ENCODE data around the gene CBLN3.
A peak's percentile ranks its signal among the peaks of the same experiment; 100 is the strongest.
"Not testable (repeated sequence)": the region's sequence is repeated elsewhere in the genome, so short reads cannot be mapped to it uniquely, and the experiment has no call there.

The CBLN3 gene

GRCh38 chr14:24429395-24430142, at the start of gene CBLN3, which contains the start of gene KHNYN:
Gene CBLN3 (minus strand): TSS chr14:24429668. CDS start chr14:24429054, 614 bp downstream.
Gene KHNYN (plus strand): TSS chr14:24429954. CDS start chr14:24430731, 777 bp downstream.
- peak; percentile 89 for DNase-seq

DNA sequence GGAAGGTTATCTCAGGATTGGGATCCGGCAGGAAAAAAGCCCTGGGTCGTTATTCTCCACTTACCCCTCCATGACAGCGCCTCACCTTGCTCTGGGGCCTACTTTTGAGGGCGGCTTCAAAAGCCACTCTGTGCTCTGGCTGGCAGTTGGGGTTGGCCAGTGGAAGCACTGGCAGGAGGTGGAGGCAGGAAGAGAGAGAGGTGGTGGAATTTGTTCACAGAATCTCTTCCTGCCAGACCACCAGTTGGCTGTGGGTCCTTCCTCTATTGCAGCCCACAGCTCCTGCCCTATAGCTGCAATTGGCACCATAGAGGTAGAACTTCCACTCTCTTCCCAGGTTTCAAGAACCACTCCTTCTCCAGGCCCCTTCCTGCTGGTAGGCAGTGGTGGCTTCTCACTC, 45.8 kb upstream of the CBLN3 start:
- no peak for DNase-seq

DNA sequence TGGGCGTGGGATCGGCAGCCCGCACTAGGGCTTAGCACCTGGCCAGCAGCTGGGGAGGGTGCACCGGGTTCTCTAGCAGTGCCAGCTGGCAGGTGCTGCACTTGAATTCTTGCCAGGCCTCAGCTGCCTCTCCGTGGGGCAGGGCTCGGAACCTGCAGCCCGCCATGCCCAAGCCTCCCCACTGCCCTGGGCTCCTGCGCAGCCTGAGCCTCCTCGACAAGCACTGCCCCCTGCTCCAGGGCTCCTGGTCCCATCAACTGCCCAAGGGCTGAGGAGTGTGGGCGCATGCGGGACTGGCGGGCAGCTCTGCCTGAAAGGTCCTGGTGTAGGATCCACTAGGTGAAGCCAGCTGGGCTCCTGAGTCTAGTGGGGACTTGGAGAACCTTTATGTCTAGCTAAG, 43.7 kb upstream of the CBLN3 start:
- no peak for DNase-seq

GRCh38 chr14:24470450-24470849, 41.0 kb upstream of the CBLN3 start:
- DNase-seq, result not testable (repeated sequence)

GRCh38 chr14:24465805-24466204, 36.3 kb upstream of the CBLN3 start:
- DNase-seq, result no peak

DNA sequence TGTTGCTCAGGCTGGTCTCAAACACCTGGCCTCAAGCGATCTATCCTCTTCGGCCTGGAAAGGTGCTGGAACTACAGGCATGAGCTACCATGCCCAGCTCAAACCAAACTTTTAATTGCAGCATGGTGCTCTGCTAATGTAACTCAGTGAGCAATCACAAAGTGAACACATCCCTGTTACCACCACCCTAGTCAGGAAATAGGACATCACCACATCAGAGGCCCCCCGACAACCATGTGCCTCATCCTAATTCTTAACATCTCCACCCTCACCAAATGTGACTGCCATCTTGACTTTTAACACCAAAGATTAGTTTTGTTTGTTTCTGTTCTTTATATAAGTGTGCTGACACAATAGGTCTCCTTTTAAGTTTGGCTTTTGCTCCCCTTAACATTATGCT, 35.9 kb upstream of the CBLN3 start:
- DNase-seq, result no peak

DNA sequence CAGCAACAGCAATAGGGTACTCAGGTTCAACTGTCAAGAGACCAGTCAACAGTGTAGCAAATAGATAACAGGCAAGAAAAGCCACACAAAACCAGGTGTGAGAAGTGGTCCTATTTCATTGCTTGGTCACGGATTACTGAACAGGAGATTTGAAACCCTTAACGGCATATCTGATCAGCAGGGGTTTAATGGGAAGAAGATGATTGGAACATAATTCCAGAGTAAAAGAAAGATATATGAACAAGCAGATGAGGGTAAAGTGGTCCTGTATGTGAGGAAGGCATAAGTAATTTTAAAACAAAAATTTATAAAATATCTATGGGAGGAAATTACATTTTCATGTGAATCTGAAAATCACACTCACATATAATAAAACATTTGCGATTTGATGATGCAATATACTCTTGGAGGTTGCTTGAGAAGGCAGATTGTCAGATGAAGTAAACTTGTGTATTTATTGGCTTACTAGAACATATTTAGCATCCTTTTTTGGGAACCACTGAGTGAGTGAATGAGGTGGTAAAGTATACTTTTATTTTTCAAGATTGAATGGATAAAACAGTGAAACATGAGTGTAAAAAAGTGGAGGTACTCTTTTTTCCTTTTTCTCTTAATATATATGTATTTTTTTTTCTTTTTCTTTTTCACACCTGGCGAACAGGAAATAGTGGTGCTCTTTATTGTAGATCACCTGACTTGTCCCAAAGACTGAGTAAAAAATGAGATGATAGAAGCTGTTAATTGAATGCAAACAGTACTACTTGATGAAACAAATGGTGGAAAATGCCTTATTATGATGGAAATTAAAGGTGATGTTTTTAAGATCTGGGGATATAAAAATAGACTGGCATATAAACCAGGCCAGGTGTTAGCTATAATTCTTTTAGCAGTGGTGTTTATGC, 34.7 kb upstream of the CBLN3 start:
- no peak for DNase-seq

GRCh38 chr14:24463017-24463883, 33.8 kb upstream of the CBLN3 start:
- no peak for DNase-seq

DNA sequence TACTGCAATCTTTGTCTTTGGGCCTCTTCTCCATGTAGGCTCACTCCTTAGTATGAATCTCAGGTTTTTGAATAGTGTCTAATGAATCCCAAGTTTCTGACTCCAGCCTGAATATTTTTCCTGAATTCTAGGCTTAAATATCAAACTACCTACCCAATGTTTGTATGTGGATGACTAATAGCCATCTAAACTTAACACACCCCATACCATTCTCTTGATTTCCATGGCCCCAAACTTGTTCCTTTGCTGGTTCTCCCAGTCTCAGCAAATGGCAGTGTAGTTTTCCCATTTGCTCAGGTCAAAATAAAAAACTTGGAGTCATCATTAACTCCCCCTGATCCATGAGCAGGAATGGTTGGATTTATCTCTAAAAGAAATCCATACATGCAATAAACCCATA, 31.9 kb upstream of the CBLN3 start:
- DNase-seq, result no peak

- DNase-seq, result no peak
Observed at GRCh38 chr14:24459331-24459730, 29.9 kb upstream of the CBLN3 start.

DNA sequence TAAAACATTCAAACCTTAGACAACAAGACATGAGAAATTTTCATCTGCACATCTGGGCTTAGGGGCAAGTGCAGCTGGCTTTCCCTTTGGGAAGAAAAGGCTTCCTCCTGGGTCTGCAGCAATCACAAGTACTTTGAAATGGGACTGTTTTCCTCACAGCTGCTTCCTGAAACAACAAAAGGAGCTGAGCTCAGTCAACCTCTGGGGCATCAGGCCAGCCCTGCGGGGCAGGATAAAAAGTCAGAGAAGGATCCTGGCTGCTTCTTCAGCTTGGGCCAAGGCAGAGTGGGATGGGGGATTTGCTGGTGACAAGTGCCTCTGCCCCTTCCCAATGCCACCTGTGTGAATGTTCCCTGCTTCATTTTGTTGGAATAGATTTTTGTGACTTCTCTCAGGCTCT, 29.3 kb upstream of the CBLN3 start:
- no peak for DNase-seq

GRCh38 chr14:24456980-24457379, 27.5 kb upstream of the CBLN3 start:
- no peak for DNase-seq

DNA sequence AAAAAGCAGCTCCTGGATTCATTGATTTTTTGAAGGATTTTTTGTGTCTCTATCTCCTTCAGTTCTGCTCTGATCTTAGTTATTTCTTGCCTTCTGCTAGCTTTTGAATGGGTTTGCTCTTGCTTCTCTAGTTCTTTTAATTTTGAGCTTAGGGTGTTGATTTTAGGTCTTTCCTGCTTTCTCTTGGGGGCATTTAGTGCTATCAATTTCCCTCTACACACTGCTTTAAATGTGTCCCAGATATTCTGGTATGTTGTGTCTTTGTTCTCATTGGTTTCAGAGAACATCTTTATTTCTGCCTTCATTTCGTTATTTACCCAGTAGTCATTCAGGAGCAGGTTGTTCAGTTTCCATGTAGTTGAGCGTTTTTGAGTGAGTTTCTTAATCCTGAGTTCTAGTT, 21.4 kb upstream of the CBLN3 start:
- DNase-seq, result not testable (repeated sequence)

- DNase-seq, result no peak
Observed at GRCh38 chr14:24443053-24443665, 13.7 kb upstream of the CBLN3 start.

DNA sequence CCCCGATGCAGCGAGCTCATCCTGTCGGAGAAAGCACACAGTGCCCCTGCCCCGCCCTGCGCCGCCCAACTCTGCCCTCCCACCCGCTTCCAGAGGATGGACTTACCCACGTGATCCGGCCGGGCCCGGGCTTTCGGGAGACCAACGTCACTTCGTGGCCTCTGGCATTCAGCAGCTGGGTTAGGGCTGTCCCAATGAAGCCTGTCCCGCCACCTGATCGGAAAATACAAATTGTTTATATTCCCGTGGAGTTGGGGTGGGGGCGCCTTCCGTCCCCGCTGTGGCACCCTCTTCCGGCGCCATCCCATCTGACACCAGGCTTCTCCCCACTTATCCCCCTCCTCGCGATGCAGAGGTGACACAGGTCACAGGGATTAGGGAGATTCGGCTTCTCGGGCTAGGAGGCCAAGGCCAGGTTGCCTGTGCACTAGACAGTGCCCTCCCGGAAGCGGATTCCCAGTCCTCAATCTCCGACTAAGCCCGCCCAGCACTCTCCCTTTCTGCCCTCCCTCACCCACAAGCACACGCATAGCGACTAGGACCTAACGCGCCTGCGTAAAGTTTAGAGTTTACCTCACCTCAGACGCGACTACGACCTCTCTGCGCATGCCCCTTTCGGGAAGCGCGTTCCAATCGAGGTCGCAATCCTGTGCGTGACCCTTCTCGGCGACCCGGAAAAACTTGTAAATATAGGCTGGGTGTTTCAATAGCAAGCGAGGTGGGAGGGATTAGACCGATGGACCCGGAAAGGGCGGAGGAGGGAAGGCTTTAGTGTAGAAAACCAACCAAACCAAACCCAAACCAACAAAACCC, 13.0 kb upstream of the CBLN3 start, which contains the start of gene SDR39U1:
TSS of gene SDR39U1 (minus strand) at position 537 of the 813 bp plus-strand sequence. CDS start at position 530, 7 bp downstream.
- peak; percentile 97 for DNase-seq

- DNase-seq, result no peak
Observed at GRCh38 chr14:24441904-24442239, 12.4 kb upstream of the CBLN3 start.

DNA sequence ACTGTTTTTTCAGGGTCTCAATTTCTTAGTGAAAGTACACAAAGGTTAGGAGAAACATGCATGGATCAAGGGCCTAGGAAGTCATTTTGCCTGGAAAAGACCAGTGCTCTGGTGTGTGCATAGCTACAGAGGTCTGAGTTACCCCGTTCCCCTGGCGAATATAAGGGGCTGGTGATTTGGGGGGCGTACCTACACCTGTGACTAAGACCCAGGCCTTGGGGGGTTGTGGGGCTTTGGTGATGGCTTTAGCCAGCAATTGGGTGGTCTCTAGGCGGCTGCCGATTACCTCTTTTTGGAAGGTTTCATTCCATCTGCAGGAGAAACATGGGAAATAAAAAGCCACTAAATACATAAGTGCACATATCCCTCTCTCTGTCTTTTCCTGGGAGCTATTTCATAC, 12.0 kb upstream of the CBLN3 start:
- no peak for DNase-seq

GRCh38 chr14:24440606-24441399, 11.3 kb upstream of the CBLN3 start:
- no peak for DNase-seq

DNA sequence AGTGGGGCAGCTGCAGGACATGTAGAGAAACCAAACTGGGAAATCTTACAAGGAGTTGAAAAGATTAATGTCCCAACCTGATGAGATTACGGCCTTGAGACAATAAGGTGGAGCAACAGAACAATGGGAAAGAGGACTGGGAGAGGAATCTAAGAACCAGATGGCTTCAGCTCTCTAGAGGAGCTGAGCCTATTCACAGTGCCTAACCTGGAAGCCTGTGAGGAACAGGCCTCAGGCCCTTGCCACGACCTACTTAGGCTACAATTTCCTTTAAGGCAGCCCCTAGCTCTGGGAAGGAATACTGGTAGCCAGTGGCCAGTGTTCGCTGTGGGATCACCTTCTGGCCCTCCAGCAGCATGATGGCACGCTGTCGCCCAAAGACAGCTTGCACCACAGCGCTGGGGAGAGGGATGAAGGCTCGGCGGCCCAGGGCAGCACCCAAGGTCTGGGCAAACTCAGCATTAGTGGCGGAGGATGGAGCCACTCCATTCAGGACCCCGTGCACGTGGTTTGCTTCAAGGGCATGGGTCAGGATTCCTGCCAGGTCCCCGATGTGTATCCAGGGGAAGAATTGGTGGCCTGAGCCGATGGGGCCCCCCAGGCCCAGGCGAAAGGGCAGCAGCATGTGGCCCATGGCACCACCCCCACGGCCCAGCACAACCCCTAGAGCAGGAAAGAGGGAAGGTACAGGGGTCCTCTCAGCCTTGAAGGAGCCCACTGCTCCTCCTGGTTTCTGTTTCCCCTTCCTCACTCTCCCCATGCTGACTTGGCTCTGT, 10.6 kb upstream of the CBLN3 start:
- no peak for DNase-seq

GRCh38 chr14:24439257-24439656, 9.8 kb upstream of the CBLN3 start:
- no peak for DNase-seq
